Caki2 (cell line): Measurements from ENCODE around the gene MOXD1. TPM values are rescaled to one million over a fixed set of nuclear protein-coding genes. Genes with fewer than 3 reads are reported as not detected.
A peak's percentile ranks its signal among the peaks of the same experiment; 100 is the strongest.

Source experiments
- DNase-seq: peaks from one replicate; pipeline ENCODE4 v3.0.0-alpha.2; 2015; ENCODE audit warnings: low read depth
- in situ Hi-C: cut with HindIII; loops from 2 replicates; pipeline ENCODE4 v1.10.0; 2016; ENCODE audit warnings: low sequenced_read_pairs, low pct_unique_long_range_greater_than_20kb, mixed read lengths
- total RNA-seq: library from RNA; depleted of rRNA; stranded (reverse); fragments of >200 nt; shearing (Covaris generic); gene quantifications from 2 replicates; pipeline ENCODE4 v1.2.3, GENCODE V29; 2014; ENCODE audit warnings: low replicate concordance; rRNA removed

MOXD1 gene
- 23.9 and 33.6 TPM in 2 replicates for total RNA-seq

DNA sequence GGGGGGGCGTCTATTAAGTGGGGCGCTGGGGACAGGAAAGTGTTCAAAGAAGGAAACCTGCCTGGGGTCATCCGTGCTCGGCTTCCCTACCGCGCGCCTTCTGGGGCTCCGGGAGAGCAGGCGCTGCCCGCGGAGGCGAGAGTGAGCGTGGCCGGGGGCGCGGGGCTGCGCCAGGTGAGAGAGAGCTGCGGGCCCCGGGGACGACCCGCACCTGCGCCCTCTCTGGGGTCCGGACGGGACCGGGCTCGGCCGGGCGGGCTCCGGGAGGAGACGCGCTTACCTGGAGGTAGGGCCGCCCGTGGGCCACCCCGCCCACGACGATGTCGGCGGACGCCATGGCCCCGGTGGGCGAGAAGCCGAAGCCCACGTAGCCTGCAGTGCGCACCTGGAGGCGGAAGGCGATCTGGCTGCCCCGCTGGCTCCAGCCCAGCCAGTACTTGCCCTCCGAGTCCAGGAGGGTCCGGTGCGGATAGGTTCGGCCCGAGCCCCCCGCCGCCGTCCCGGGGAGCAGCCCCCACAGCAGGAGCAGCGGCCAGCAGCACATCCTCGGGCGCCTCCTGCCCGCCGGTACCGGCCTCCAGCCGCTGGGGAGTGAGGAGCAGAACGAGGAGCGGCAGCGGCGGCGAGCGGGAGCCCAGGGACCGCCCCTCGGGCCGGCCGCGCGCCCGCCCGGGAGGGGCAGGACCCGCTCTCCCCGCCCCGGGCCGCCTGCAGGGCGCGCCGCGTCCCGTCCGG, at the start of gene MOXD1:
MOXD1 (minus strand) TSS at position 593 of the 735 bp plus-strand sequence; CDS start at position 544, 49 bp downstream.
- in situ Hi-C loops, result no loop called here
- DNase-seq, result peak; percentile 66

DNA sequence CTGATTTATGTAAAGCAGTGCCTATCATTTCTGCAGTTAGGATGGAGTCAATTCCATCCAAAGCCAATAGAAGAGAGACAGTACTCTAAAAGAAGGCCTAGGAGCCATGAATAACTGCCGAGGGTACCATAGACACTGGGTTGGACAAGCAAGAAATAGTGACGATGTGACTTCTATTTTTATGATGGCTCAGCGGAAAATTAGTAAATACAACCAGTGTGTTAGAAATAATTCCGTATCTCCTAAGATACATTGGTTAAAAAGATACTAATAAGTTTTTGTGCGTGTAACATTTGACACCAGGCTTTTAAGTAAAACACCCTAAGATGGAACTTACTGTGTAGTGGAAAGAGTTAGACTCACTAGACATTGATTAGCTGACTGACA, 45.6 kb upstream of the MOXD1 start:
- in situ Hi-C loops, result no loop called here
- DNase-seq, result no peak

DNA sequence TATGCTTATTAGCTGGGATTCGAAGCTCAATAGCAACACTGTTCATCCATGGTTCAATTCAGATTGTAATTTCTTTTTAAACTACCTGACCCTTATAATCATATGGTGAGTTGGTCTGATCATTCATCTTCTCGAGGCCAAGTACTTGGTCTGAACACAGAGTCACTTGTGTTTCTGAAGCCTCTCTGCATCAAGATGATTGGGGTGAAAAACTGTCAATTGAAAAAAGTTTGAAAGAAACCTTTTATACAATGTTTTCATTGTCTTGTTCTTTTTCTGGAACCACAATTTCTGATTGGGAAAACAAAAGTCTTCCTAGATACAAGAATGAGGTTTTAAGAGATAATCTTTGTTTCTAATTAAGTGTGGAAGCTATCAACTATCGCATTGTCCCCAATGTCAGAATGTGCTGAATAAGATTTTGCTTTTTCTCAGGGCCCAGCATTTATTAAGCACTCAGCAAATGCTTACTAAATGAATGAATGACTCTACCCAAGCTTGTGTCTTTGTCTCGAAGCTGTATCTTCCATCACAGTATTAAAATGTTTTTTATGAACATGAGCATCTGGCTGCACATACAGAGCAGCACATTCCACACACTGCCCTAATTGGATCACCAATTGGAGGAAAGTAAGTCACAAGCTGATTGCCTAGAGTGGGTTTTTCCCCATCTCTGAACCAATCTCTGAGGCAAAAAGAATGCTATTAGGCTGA, 45.0 kb upstream of the MOXD1 start:
- in situ Hi-C loops, result no loop called here
- no peak for DNase-seq

- DNase-seq, result peak; percentile 86
- in situ Hi-C loops, result no loop called here
Measured at GRCh38 chr6:132445201-132445951, 44.1 kb upstream of the MOXD1 start.

- in situ Hi-C loops, result no loop called here
Measured at GRCh38 chr6:132443206-132443605, 41.9 kb upstream of the MOXD1 start.

GRCh38 chr6:132430110-132430509, 28.8 kb upstream of the MOXD1 start:
- DNase-seq, result no peak
- in situ Hi-C loops, result no loop called here

More at GRCh38 chr6:132443206-132443605, 41.9 kb upstream of the MOXD1 start:
- peak; percentile 18 for DNase-seq

DNA sequence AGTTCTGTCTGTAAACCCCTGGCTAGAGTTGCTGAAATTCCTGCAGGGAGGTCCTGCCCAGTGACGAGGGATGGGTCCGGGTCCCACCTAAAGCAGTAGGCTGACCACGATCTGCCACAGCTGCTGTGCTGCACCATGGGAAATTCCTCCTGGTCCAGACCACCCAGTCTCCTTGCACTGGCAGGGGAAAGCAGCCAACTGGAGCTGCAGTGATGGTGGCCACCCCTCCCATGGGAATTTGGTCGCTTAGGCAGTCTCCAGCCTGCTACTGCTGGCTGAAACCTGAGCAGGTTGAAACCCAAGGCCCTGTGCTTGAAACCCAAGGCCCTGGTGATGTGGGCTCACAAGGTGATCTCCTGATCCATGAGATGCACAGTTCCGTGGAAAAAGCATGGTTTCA, 23.9 kb upstream of the MOXD1 start:
- no peak for DNase-seq
- in situ Hi-C loops, result no loop called here

GRCh38 chr6:132423839-132424238, 22.6 kb upstream of the MOXD1 start:
- in situ Hi-C loops, result no loop called here
- no peak for DNase-seq

DNA sequence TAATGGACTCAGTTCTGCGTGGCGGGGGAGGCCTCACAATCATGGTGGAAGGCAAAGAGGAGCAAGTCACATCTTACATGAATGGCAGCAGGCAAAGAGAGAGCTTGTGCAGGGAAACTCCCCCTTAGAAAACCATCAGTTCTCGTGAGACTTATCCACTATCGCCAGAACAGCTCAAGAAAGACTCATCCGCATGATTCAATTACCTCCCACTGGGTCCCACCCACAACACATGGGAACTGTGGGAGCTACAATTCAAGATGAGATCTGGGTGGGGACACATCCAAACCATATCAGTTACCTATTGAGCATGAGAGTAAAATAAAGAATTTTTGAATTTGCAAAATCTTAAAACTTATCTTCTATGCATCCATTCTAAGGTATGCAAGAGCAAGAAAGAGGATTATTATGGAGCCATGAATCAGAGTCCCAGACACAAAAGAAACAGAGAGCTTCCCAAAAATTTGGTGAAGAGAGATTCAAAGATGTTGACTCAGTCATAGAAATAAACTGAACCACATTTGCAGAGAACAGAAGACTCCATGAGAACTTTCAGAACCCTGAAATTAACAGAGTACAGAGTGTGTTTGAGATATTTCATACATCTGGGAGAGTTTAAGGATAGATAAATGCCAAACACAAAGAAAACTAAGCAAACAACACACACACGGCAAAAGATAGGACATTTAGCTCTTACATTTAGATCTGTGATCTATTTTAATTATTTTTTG, 17.1 kb upstream of the MOXD1 start:
- in situ Hi-C loops, result no loop called here
- DNase-seq, result no peak

- no peak for DNase-seq
- in situ Hi-C loops, result no loop called here
Measured at GRCh38 chr6:132414761-132415160, 13.5 kb upstream of the MOXD1 start.

DNA sequence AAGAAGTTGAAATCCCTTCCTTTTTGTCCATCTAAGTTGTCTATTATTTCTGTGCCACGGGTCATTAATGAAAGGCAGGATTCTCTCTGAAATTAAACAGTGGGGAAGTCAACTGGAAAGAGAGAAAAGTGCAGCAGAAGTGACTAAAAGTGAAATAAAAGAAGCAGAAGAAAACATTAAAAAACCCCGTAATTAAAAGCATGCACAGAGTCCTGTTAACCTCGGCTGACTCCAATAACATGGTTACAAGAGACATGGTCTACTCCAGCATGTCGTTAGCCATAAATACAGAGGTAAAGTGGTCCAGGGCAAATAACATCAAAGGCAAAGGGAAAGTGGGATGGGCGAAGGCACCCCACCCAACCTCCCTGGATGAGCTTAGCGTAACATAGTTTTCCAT, 13.0 kb upstream of the MOXD1 start:
- in situ Hi-C loops, result no loop called here

DNA sequence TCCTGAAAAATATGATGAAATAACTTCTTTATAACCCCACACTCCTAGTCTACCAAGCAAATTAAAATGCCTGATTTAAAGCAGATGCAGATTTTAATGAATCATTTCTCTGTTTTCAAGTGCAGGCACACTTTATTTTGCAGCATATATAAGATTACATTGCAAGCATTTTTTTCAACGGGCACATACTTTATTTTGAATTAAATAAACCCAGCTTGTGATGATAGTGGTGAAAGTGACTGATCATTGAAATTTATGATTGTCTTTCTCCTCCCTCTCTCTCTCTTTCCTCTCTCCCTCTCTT, 12.2 kb upstream of the MOXD1 start:
- no peak for DNase-seq
- in situ Hi-C loops, result no loop called here

More for the DNA sequence above, 13.0 kb upstream of the MOXD1 start:
- no peak for DNase-seq

DNA sequence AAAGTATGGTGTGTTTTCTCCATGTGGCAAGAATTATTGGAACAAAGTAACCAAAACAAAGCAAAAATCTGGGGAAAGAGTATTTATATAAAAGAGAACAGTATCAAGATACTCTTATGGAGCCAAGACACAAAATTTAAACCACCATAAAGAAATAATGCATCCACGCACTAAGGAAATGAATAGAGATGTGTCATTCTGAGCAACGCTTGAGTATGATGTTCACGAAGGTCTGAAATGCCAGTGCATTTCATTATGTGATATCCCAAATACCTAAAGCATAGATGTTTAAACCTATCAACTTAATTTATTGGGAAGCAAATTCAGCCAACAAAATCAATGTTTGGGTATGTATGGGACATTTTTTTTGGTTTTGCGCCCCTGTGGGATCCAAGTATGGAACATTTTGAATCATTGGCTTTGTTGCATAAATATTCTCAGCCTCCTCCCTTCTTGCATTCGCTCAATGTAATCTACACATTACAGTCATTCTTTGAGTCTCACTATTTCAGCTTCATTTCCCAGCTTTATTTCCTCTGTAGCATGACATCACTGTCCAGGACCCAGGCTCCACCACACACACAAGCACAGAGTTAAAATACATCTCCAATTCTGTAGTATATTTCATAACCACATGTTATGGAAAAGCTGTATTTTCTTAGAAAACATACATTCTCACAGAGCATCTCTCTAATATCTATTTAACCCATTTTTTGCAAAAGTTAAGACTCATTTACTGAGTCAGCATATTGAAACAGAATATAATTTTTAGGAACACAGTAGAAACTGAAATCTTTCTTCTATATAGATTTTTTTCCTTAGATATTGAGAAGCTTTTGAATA, 11.6 kb upstream of the MOXD1 start:
- in situ Hi-C loops, result no loop called here

GRCh38 chr6:132411296-132411695, 10.0 kb upstream of the MOXD1 start:
- no peak for DNase-seq
- in situ Hi-C loops, result no loop called here

More for the DNA sequence above, 11.6 kb upstream of the MOXD1 start:
- DNase-seq, result no peak

DNA sequence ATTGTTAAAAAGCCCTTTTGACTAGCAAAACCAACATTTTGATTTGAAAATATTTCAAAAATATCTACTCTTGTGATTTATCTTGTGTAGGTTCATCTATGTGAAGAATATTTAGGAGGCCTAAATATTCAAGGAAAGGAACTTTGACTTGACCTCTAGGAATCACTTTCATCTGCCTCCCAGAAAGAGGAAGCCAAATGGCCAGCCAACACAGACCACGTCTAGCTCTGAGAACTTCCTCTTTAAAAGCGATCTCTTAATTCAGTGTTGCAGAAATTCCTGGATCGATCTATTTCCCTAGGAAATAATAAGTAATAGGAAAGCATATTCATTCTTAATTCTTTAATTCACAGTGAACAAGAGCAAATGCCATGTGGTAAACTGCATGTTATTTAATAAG, 9.6 kb upstream of the MOXD1 start:
- DNase-seq, result no peak
- in situ Hi-C loops, result no loop called here

GRCh38 chr6:132405143-132405915, 4.1 kb upstream of the MOXD1 start:
- in situ Hi-C loops, result no loop called here
- DNase-seq, result peak; percentile 18

DNA sequence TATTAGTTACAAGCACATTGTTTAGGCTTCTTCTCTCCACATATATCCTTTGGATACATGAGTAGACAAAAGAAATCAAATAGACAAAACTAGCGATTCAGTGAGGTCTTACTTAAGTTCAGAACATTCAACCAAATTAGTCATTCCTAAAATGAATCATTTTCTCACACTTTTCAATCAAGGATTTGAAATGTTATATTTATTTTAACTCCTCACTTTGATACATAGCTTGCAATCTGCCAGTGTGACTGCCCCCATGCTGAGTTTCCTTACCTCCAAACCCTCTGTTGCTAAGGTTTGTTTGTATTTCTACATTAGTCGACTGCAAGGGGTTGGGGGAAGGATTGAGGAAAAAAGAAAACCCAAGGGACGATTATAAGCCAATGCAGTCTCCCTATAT, 3.5 kb upstream of the MOXD1 start:
- DNase-seq, result peak; percentile 16
- in situ Hi-C loops, result no loop called here
